ENCODE data around the gene PIWIL4. TPM values are rescaled to one million over a fixed set of nuclear protein-coding genes. Genes with fewer than 3 reads are reported as not detected.

PIWIL4 gene
- total and polyA plus RNA-seq, 2 of the 8 experiments (the other 6 are each of a cell fraction or from before 2014, with no cell fraction given): 0.51 to 0.52 TPM

- Histone ChIP-seq H3K4ac (replicated peaks; ENCODE audit: insufficient read length, low read depth, low read length) (no peak overlapping the region), H4K91ac (replicated peaks; ENCODE audit: insufficient read length, low read length) (no peak overlapping the region), H3K36me3 (ENCODE audit: control insufficient read depth in 2 of 4, insufficient read depth in 4 of 4, low read length in 3 of 4) (no peaks in the 10 kb centered on the region), H3K27me3 (replicated peaks in 1 of 4; ENCODE audit: control insufficient read depth in 3 of 4, extremely low read depth in 1 of 4, insufficient read depth in 3 of 4, low read length in 3 of 4) (peaks cover 6 to 20% (median 18%) of the 10 kb centered on the region in 4 experiments), H4K5ac (ENCODE audit: insufficient read length, low read depth, low read length) (no peak overlapping the region), H3K9me3 (ENCODE audit: insufficient read depth in 2 of 2, low read depth in 1 of 2, low read length in 1 of 2) (no peaks in the 10 kb centered on the region), H3K79me1 (ENCODE audit: low read depth, low read length) (0 out of 2 replicates have a peak, but pooled peaks cover 2% of the 10 kb centered on the region), H3K4me1 (replicated peaks in 1 of 4; ENCODE audit: control insufficient read depth in 3 of 4, insufficient read depth in 4 of 4, low read length in 3 of 4) (peaks cover 5 to 9% (median 8%) of the 10 kb centered on the region in 4 experiments; a peak in 6 of 7 replicates), H3K23me2 (ENCODE audit: low read depth, low read length) (peaks cover 18% of the 10 kb centered on the region), H2BK5ac (ENCODE audit: low read depth, low read length) (no peak overlapping the region), H2BK15ac (ENCODE audit: low read length) (no peak overlapping the region), H2BK20ac (ENCODE audit: low read length) (no peak overlapping the region), H2BK12ac (ENCODE audit: low read depth, low read length) (no peak overlapping the region; the same call in 1 of the 2 replicates), H3K14ac (ENCODE audit: insufficient read length) (no peak overlapping the region), H2AFZ (ENCODE audit: low read length) (peak overlapping the region; percentile 43; the same call in 1 of the 2 replicates), H3K18ac (ENCODE audit: extremely low read depth, low read length) (peak overlapping the region; percentile 49; the same call in 1 of the 2 replicates), H3K4me3 (ENCODE audit: extremely low read depth in 1 of 4, insufficient read depth in 2 of 4, low read depth in 3 of 4, low read length in 4 of 4) (peak overlapping the region; percentile 50 to 75 (median 57)), H3K56ac (replicated peaks; ENCODE audit: insufficient read length, low read depth, low read length) (no peak overlapping the region), H3K9ac (replicated peaks in 1 of 4; ENCODE audit: extremely low read depth in 1 of 4, low read depth in 3 of 4, low read length in 3 of 4) (peak overlapping the region in 3 of 4 experiments; percentile 27 to 79 (median 46); a peak in 5 of 7 replicates), H4K20me1 (replicated peaks in 1 of 2; ENCODE audit: control insufficient read depth in 1 of 2, insufficient read depth in 2 of 2, low read length in 2 of 2) (peaks cover 0 to 3% of the 10 kb centered on the region in 2 experiments), H3K23ac (ENCODE audit: insufficient read length) (no peak overlapping the region), H3K79me2 (ENCODE audit: control insufficient read depth in 1 of 2, insufficient read depth in 2 of 2, low read length in 2 of 2) (no peaks in the 10 kb centered on the region), H4K8ac (ENCODE audit: extremely low read depth, insufficient read depth, low read length) (peak overlapping the region; percentile 78), H2AK5ac (ENCODE audit: low read depth, low read length) (no peak overlapping the region), H3K4me2 (ENCODE audit: insufficient read depth in 1 of 2, low read depth in 2 of 2, low read length in 2 of 2) (peak overlapping the region; percentile 68 to 87), H3K27ac (ENCODE audit: low read depth, low read length) (no peak overlapping the region), H2BK120ac (replicated peaks; ENCODE audit: low read depth, low read length) (no peak overlapping the region)
- WGBS, 2 experiments (ENCODE audit: extremely low coverage in 1 of 2, insufficient coverage in 1 of 2, insufficient read length in 1 of 2, insufficient replicate concordance in 2 of 2, low coverage in 1 of 2, low lambda C conversion rate in 2 of 2, missing lambda C conversion rate in 1 of 2): 4% methylated on average over 28 of the region's 59 CpGs; no CpG with 5 or more reads in 1 of the 2 experiments
- peak in 1 of 2 experiments; percentile 75 for DNase-seq (ENCODE audit: low read depth in 1 of 2, low spot score in 2 of 2)
- POLR2A ChIA-PET (ENCODE audit: partially characterized antibody): interaction anchor here (0.9 to 1.2 kb wide), 4 partner anchors 23 to 523 kb away, joined by 3 read pairs; partner anchors contain the start of gene AMOTL1
- peak; percentile 91 for TF ChIP-seq KDM4A (IDR thresholded peaks at IDR 0.05; ENCODE audit: low read depth, low read length, severe bottlenecking)
- TF ChIP-seq RNF2 (IDR thresholded peaks at IDR 0.05; ENCODE audit: borderline replicate concordance, low read depth, low read length, missing control alignments, poor library complexity, severe bottlenecking): peak; percentile 23
- TF ChIP-seq SUZ12 (IDR thresholded peaks at IDR 0.05; ENCODE audit: low read length): peak; percentile 18; the same call in 1 of the 2 replicates
- TF ChIP-seq HDAC6 (IDR thresholded peaks at IDR 0.05; ENCODE audit: low read depth, low read length): no peak
- peak; percentile 65 for TF ChIP-seq E2F6 (IDR thresholded peaks at IDR 0.05)
- CTCF ChIA-PET (ENCODE audit: partially characterized antibody): interaction anchor here (0.8 to 1.4 kb wide), 4 partner anchors 10 to 772 kb away, joined by 3 to 5 read pairs (median 4); no protein-coding TSS in a partner anchor
- FAIRE-seq: no peak
Measured at GRCh38 chr11:94544646-94545263, 22.4 kb upstream of the PIWIL4 start.
